GM18861 (cell line): ENCODE data around the gene C1QTNF12.
"Not testable (repeated sequence)": the region's sequence is repeated elsewhere in the genome, so short reads cannot be mapped to it uniquely, and the experiment has no call there.

Source experiments
- ATAC-seq: cut with Tn5 transposase; IDR thresholded peaks from one replicate; pipeline ENCODE4 v1.9.1; 2021; ENCODE audit not compliant: unreplicated experiment

The C1QTNF12 gene

GRCh38 chr1:1199961-1200875, 46.3 kb downstream of the C1QTNF12 start:
- no peak for ATAC-seq

GRCh38 chr1:1199141-1199960, 47.2 kb downstream of the C1QTNF12 start:
- no peak for ATAC-seq

- no peak for ATAC-seq
Observed at GRCh38 chr1:1198423-1199140, 47.9 kb downstream of the C1QTNF12 start.

- ATAC-seq = no peak
Observed at GRCh38 chr1:1197551-1198422, 48.7 kb downstream of the C1QTNF12 start.

GRCh38 chr1:1197188-1197500, 49.4 kb downstream of the C1QTNF12 start:
- ATAC-seq = no peak

- no peak for ATAC-seq
Observed at GRCh38 chr1:1196431-1197187, 49.9 kb downstream of the C1QTNF12 start.

GRCh38 chr1:1195726-1196125, 50.8 kb downstream of the C1QTNF12 start:
- not testable (repeated sequence) for ATAC-seq

- ATAC-seq = no peak
Observed at GRCh38 chr1:1194723-1195122, 51.8 kb downstream of the C1QTNF12 start.
